GM18870 (cell line): Measurements from ENCODE around the gene TOX2.

Source experiments
- ATAC-seq: cut with Tn5 transposase; IDR thresholded peaks from one replicate; pipeline ENCODE4 v1.9.1; 2021; ENCODE audit warnings: moderate library complexity; ENCODE audit not compliant: unreplicated experiment

Gene TOX2

DNA sequence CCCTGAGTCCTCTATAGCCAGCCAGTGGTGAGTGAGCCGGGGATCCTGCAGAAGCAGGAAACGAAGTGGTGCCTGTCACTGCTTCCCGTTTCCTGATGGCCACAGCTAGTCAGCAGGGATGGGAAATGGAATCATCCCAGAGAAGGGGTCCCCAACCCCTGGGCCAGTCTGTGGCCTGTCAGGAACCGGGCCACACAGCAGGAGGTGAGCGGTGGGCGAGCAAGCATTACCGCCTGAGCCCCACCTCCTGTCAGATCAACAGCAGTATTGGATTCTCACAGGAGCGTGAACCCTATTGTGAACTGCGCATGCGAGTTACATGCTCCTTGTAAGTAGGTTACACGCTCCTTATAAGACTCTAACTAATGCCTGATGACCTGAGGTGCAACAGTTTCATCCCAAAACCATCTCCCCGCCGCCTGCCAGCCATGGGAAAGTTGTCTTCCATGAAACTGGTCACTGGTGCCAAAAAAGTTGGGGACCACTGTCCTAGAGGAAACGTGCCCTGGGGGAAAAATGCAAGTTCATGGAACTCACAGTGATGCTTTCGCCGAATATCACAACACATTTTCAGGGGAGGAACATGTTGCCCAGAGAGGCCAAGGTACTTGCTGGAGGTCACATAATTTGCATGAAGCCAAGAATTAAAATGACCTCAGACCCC lies 158.5 kb downstream of the TOX2 start:
- ATAC-seq = no peak

DNA sequence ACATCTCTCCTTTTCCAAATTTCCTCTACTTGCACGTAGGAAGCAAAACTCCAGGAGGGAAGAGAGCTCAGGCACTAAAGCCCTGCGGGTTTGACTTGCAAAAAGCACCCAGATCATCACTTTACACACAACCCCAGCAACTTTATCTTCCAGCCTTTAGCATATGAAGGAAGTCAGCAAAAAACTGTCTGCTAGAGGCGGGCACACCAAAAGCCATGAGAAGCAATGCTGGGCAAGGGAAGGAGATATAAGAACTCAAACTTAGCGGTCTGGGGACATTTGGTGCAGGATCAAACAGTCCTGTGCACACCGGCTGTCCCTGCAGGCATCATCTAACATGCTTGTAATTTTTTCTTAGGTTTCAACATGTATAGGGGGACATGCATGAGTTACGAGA lies 159.0 kb downstream of the TOX2 start:
- ATAC-seq = no peak

DNA sequence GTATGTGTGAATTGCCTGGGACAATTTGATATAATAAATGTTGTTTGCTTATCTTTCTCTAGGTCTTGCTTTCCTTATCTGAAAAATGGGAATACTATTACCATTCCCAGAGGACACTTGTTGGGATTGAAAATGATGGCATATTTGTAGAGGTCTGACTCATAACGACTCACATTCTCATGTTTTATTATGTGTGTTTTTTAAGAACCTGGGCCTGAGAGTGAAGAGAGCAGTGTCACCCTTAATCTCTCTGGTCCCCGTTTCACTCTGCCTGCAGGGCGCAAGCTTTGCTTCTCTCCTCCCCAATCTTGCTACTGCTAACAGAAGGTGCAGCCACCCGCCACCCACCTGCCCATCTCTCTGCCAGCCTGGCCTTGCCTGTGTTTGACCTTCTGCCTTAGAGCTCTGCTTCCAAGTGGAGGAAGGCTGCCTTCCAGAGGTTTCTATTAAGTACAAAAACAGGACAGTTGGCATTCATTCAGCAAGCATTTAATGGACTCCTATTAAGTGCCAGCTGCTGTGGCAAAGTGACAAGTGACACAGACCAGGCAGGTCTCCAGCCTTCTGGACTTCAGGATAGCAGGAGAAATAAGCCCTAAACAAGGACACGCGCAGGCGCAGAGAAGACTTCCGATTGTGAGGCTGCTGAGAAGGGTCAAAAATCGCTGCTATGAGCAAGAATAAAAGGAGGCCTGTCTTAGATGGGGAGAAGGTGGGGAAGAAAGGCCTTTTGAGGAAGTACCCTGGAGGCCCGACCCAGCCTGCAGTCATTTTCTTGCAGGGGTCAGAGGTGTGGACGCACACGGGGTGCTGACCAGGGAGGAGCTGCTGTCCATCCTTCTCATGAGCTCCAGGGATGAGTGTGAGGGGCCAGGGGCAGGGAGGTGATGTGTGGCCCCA lies 159.8 kb downstream of the TOX2 start:
- ATAC-seq = no peak

DNA sequence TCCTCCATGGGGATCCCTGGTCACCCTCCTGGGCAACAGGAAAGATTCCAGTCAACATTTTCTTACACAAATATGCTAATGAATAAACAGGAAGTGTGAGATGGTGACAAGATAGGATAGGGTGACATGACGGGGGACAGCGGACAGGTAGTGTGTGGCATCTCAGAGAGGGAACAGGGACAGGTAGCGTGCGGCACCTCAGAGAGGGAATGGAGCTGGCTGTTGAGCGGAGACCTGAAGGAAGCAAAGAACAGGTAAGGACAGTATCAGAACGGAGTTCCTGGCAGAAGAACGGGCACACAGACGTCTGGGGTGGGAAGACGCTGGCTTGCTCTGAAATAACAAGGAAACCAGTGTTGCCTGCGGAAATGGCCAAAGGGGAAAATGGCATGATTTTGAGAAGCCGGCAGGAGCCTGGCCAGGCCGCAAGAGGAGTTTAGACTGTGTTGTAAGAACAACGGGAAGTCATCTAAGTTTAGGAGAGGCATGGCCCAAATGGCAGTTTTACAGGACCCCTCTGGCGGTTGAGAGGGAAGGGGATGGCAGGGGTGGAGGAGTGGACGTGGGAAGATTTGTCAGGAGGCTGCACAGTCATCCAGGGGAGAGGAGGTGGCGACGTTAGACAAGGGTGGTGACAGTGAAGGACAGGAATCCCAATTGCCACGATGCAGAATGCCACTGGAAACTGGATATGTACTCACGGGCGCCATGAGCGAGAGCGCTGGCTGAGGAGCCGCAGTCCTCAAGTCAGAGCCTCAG lies 160.7 kb downstream of the TOX2 start:
- no peak for ATAC-seq

DNA sequence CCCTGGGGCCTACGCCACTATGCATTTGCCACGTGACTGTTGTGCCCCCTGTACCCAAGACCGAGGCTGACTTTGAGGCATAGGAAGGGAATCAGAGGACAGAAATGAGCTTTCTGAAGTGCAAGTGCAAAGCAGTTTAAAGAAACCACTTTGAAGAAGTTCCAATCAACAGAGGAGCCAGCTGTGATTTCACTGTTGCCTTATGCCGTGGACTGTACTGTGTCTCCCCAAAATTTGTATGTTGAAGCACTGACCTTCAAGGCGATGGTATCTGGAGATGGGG lies 161.2 kb downstream of the TOX2 start:
- ATAC-seq = no peak

DNA sequence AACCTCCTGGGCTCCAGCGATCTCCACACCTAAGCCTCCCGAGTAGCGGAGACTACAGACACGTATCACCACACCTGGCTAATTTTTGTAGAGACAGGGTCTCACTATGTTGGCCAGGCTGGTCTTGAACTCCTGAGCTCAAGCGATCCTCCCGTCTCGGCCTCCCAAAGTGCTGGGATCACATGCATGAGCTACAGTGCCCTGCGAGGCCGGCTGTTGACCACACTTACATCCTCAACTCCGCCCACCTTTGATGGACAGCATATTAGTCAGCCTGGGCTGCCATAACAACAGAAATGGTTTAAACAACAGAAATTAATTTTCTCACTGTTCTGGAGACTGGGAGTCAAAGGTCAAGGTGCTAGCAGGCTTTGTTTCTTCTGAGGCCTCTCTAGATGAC lies 164.6 kb downstream of the TOX2 start:
- ATAC-seq = no peak

DNA sequence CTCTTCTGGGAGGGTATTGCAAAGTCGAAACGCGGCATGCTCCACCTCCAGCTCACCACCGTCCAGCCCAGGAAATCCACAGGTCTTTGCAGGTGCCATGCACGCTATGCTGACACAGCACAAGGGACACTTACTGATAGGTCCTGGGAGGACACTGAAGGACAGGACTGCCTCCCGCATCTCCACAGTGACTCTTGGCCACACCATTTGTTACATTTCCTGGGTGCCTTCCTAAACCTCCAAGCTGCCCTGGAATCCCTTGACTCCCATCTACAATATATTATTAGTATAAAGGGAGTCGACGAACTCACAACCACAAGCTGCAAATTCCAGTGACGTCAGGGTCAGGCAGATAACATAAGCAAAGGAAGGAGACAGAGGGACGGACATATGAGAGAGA lies 165.4 kb downstream of the TOX2 start:
- ATAC-seq = no peak

DNA sequence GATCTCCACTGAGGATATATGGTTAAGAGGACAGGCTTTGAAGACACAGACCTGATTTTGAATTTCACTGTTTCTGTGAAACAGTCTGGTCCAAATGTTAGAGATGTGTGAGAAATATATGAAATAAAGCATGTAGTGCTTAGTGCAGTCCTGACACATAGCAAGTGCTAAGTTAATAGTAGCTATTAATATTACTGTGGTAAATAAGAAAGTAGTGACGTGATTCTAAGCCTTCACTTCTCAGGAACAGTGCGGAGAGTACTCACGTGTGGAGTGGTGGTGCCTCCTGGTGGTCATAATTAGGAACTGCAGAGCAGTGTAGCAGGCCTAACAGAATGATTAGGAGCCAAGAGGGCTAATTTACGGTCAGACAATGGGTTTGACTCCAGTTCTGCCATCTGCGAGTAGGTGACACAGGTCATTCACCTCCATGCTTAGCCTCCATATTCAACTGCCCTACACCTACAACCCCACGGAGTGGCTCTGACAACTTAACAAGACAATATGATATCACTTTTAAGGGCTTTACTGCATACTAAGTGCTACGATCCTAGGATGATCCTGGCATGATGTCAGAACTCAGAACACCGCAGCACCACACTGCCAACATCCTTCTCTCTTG lies 166.1 kb downstream of the TOX2 start:
- ATAC-seq = peak; percentile 74

DNA sequence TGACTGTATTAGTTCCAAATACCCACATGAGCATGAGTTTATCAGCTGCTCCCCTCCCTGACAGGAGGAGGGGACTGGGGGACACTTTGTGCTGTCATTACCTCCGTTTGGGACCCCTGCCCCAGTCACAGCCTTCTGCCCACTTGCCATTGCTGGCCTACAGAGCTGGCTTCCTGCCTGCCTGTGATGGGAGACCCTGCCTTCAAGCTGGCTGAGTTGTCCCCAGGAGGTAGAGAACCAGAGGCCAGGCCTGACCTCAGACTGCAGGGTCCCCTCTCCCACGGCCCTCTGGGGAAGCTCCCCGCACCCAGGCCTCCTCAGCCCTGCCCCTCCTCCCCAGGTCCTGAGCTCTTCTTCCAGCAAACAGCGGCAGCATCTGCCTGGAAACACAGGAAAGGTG lies 166.8 kb downstream of the TOX2 start:
- ATAC-seq = no peak

DNA sequence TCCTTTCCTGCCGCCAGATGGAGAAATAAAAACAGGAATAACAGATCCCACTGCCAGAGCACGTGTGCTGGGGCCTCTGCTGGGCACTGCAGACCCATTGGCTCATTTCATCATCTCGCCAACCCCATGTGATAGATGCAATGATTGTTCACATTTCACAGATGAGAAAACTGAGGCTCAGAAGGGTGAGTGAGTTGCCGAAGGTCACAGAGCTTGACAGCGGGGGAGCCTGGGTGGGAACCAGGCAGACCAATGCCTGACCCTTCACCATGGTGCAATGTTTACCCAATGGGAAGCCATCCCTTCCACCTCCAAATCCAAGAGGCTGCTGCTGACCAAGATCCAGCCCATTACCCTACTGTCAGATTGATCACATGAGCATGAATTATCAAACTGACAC lies 167.2 kb downstream of the TOX2 start:
- ATAC-seq = no peak

DNA sequence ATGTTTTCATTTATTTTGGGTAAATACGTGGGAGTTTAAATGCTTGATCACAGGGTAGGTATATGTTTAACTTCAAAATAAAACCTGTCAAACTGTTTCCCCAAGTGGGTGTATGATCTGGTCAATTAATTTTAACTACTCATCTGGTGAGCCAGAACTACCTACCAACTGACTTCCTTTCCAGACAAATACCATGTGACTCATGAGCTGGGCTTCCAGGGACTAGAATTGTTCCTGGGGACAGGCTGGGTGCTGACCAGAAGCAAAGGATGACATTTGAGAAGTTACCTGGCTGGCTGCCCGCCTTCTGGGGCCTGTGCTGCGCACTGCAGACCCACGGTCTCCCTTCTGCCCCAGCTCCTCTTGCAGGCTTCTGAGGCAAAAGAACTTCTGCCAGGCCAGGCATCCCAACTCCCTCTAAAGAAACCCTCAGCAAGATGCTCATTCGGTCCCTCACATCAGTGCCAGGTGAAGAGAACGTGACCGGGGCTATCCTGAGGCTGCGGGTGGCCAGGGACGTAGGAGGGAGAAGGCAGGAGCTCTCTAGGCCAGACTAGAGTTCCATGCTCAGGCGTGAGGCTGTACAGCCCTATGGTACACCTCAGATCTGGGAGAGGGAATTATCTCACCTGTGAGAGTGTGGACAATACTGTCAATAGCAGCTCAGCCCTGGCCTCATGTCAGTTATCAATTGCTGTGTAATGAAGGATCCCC lies 168.7 kb downstream of the TOX2 start:
- ATAC-seq = no peak

DNA sequence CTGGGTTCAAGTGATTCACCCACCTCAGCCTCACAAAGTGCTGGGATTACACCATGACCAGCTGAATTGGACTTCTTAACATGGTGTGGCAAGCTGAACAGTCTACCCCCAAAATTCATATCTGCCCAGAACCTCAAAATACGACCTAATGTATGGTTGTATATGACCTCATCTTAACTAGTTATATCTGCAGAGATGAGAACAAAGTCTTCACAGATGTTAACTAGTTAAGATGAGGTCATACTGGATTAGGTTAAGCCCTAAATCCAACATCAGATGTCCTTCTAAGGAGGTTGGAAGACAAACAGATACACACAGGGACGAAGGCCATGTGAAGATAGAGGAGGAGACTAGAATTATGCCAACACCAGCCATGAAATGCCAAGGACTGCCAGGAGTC lies 169.8 kb downstream of the TOX2 start:
- ATAC-seq = no peak

DNA sequence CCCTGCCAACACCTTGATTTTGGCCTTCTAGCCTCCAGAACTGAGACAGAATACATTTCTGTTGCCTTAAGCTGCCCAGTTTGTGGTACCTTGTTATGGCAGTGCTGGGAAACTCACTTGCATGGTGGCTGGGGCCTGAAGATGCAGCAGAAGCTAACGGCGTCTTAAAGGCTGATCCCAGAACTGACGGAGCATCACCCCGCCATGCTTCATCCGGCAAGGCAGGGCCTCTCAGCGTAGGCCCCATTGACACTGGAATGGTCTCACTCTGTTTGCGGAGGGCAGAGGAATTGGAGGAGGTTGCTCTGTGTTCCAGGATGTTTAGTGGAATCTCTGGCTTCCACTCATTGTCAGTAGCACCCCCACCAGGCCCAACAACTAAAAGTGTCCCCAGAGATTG lies 170.2 kb downstream of the TOX2 start:
- ATAC-seq = no peak

DNA sequence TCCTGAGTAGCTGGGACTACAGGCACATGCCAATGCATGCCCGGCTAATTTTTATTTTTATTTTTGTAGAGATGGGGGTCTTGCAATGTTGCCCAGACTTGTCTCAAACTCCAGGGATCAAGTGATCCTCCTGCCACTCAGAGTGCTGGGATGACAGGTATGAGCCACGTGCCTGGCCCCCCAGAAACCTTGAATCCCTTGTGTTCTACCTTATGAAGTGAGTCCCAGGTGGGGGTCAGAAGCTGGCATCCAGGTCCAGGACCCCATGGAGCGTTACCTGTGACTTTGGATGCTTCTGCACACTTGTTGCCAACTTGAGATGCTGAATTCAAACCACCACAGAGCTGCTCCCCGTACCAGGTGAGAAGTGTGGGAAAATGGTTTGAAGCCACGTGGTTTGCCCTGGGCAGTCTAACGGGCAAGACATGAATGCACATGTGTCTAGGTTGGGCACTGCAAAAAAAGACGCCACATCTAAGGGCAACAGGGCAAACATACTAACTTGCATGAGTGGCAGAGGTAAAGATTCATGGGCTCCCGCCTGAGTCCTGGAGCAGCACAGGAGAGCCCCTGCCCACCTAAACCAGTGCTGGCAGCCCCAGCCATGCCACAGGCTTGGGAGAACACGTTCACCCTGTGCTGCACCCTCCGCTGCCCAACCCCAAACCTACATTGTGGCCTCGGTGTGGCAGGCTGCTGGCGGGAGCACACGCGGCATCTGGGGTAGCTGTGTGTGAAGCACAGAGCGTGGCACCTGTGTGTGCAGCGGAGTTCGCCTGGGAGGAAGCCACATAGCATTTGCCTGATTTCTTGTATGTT lies 171.2 kb downstream of the TOX2 start:
- ATAC-seq = no peak

DNA sequence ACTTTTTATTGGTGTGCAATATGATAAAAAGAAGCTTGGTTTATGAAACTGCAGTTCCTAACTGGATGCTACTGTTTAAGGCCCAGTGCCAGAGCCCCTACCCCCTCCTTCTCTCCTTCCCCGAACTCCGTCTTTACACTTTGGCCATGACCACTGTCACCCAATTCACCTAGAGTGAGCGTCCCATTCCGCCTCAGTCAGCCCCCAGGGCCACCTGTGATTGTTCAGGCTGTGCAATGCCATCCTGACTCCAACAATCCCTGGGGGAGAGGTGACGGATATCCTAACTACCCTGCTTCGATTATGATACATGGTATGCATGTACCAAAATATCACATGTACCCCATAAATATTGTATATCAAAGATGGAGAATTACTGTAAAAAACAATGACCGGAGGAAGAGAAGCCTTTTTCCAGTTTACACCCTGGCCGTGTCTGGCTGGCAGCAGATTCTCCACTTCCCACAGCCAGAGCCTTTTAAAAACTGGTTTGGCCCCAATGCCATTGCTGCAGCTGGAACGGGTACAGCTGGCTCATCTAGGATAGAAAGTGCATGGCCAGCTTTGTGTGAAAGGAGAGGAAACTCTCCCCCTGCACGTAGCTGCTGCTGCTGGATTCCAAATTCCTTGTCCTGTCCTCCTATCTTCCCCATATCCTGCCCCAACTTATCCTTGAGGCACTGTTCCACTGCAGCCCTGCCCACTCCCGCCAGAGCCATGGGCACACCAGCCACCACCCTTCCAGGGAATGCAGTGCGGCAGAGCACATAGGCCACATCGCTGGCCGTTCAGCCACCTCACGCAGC lies 172.6 kb downstream of the TOX2 start:
- ATAC-seq = no peak

DNA sequence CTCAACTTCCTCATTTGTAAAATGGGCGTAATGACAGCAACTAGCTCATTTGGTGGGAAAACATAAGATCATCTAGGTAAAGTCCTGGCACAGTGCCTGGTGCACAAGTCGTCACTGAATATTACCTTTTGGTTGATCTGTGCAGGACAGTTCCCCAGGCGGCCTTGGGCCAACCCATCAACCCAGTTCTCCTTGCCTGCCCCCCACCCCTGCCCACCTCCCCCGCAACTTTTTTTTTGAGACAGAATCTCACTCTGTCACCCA lies 173.1 kb downstream of the TOX2 start:
- no peak for ATAC-seq

DNA sequence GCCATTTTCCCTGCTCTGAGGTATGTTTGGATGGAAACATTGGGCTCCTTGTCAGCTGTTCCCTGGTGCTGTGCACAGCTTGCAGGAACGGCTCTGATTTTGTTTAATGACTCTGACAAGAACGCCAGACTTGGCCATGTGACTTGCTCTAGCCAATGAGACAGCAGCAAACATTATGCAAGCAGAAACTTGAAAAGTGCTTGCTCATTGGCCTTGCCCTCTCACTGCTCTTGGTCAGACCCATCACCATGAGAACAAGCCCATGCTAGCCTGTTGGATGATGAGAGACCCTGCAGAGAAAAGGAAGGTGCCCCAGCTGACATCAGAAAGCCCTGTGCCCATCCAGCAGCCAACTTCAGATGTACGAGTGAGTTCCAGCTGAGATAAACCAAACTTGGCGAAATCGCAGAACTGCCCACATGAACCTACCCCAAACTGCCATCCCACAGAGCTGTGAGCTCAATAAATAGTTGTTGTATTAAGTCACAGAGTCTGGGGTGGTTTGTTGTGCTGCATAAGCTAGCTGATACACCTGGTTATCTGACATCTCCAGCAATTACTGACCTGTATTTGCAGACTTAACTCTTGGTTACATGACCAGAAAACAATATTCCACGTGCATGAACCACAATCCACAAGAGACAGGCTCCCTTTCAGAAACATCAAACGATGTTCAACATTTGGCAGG lies 175.5 kb downstream of the TOX2 start:
- ATAC-seq = no peak

DNA sequence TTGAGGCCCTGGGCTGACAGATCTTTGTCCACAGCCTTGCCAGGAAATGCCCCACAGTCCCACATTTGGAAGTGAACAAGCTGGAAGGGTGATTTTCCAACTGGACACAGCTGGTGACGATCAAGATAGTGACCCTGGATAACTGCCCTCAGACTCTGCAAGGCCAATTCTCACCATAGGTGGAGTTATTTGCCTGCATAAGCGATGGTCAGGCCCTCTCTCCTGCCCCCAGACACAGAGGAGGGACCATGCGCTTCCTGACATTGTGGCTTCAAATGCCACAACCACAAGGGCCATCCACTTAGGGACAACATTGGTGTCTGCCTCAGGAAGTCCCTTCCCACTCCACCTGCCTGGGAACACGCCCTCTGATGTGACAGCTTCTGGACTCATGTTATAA lies 176.4 kb downstream of the TOX2 start:
- ATAC-seq = no peak
